Measurements from ENCODE around the gene ATP8B3.

DNA sequence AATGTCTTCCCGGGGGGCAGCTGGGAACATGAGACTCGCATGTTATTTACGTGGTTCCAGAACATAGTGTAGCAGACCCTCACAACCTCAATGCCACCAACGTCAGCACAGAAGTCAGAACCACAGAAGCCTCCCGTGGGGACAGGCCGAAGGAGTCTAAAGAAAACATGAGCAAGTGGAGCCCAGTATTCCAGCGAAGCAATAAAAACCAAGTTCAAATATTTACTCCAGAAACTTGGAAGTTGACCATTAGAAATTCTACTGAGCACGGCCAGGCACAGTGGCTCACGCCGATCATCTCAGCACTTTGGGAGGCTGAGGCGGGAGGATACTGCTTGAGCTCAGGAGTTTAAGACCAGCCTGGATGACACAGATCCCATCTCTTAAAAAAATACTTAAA is 17.9 kb upstream of the ATP8B3 start:
- TF ChIP-seq, protein P1, sequence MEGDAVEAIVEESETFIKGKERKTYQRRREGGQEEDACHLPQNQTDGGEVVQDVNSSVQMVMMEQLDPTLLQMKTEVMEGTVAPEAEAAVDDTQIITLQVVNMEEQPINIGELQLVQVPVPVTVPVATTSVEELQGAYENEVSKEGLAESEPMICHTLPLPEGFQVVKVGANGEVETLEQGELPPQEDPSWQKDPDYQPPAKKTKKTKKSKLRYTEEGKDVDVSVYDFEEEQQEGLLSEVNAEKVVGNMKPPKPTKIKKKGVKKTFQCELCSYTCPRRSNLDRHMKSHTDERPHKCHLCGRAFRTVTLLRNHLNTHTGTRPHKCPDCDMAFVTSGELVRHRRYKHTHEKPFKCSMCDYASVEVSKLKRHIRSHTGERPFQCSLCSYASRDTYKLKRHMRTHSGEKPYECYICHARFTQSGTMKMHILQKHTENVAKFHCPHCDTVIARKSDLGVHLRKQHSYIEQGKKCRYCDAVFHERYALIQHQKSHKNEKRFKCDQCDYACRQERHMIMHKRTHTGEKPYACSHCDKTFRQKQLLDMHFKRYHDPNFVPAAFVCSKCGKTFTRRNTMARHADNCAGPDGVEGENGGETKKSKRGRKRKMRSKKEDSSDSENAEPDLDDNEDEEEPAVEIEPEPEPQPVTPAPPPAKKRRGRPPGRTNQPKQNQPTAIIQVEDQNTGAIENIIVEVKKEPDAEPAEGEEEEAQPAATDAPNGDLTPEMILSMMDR (optimal IDR thresholded peaks at IDR 0.05 in 1 of 3, IDR thresholded peaks at IDR 0.05 in 1 of 3, conservative IDR thresholded peaks at IDR 0.05 in 1 of 3; ENCODE audit: extremely low read depth in 1 of 3, insufficient read depth in 2 of 3, low read length in 3 of 3): no peak
- TF ChIP-seq EZH2 (IDR thresholded peaks at IDR 0.05; ENCODE audit: low read length): no peak
